KOPT-K1 (cell line): ENCODE measurements around the gene AFG1L.

Experiments
- H3K27ac ChIP-seq: fragments of 200-600 bp; sonication (generic); 2 replicates; pipeline ENCODE4 v1.5.1; 2016; ENCODE audit warnings: antibody characterized with exemption, mild to moderate bottlenecking, low read depth, low read length; ENCODE audit not compliant: poor library complexity, severe bottlenecking
- H3K36me3 ChIP-seq: fragments of 200-600 bp; sonication (generic); 2 replicates; pipeline ENCODE4 v1.5.1; 2017; ENCODE audit warnings: antibody characterized with exemption, mild to moderate bottlenecking, low read length, moderate library complexity; ENCODE audit not compliant: insufficient read depth
- H3K9me3 ChIP-seq: fragments of 200-600 bp; sonication (generic); 2 replicates; pipeline ENCODE4 v1.5.1; 2017; ENCODE audit warnings: antibody characterized with exemption, low read length, mild to moderate bottlenecking; ENCODE audit not compliant: insufficient read depth, poor library complexity, severe bottlenecking

Gene AFG1L

GRCh38 chr6:108464418-108465097 is 169.7 kb downstream of the AFG1L start:
- Histone ChIP-seq H3K9me3 (no peaks in the 10 kb centered on the region), H3K36me3 (no peaks in the 10 kb centered on the region), H3K27ac (no peak overlapping the region)

- no peaks in the 10 kb centered on the region for H3K36me3 ChIP-seq
- H3K9me3 ChIP-seq, result no peaks in the 10 kb centered on the region
- no peak overlapping the region for H3K27ac ChIP-seq
These were observed 170.2 kb downstream of the AFG1L start for GRCh38 chr6:108465098-108465495.

- Histone ChIP-seq H3K9me3 (no peaks in the 10 kb centered on the region), H3K36me3 (no peaks in the 10 kb centered on the region), H3K27ac (no peak overlapping the region)
These were observed 173.5 kb downstream of the AFG1L start for GRCh38 chr6:108468346-108468745.

- Histone ChIP-seq H3K36me3 (no peaks in the 10 kb centered on the region), H3K27ac (no peak overlapping the region), H3K9me3 (no peaks in the 10 kb centered on the region)
These were observed 174.5 kb downstream of the AFG1L start for GRCh38 chr6:108469316-108469715.

- Histone ChIP-seq H3K9me3 (no peaks in the 10 kb centered on the region), H3K36me3 (no peaks in the 10 kb centered on the region)
These were observed 178.3 kb downstream of the AFG1L start for GRCh38 chr6:108473197-108473596.

GRCh38 chr6:108476376-108476775 is 181.5 kb downstream of the AFG1L start:
- Histone ChIP-seq H3K36me3 (no peaks in the 10 kb centered on the region), H3K27ac (no peak overlapping the region), H3K9me3 (peaks cover 6% of the 10 kb centered on the region)

More at GRCh38 chr6:108473197-108473596, 178.3 kb downstream of the AFG1L start:
- no peak overlapping the region for H3K27ac ChIP-seq

GRCh38 chr6:108476847-108477430 is 182.1 kb downstream of the AFG1L start:
- H3K36me3 ChIP-seq, result no peaks in the 10 kb centered on the region
- no peak overlapping the region for H3K27ac ChIP-seq
- H3K9me3 ChIP-seq, result peaks cover 11% of the 10 kb centered on the region

- H3K9me3 ChIP-seq, result peaks cover 16% of the 10 kb centered on the region
- no peak overlapping the region for H3K27ac ChIP-seq
- H3K36me3 ChIP-seq, result no peaks in the 10 kb centered on the region
These were observed 187.7 kb downstream of the AFG1L start for GRCh38 chr6:108482559-108482958.

- H3K27ac ChIP-seq, result no peak overlapping the region
- no peaks in the 10 kb centered on the region for H3K36me3 ChIP-seq
- peaks cover 16% of the 10 kb centered on the region for H3K9me3 ChIP-seq
These were observed 189.2 kb downstream of the AFG1L start for GRCh38 chr6:108484016-108484415.

- no peaks in the 10 kb centered on the region for H3K36me3 ChIP-seq
- no peak overlapping the region for H3K27ac ChIP-seq
- no peaks in the 10 kb centered on the region for H3K9me3 ChIP-seq
These were observed 194.8 kb downstream of the AFG1L start for GRCh38 chr6:108489699-108490098.

- Histone ChIP-seq H3K36me3 (no peaks in the 10 kb centered on the region), H3K9me3 (no peaks in the 10 kb centered on the region)
These were observed 197.4 kb downstream of the AFG1L start for GRCh38 chr6:108492131-108492766.

GRCh38 chr6:108494434-108494833 is 199.6 kb downstream of the AFG1L start:
- Histone ChIP-seq H3K9me3 (no peaks in the 10 kb centered on the region), H3K36me3 (no peaks in the 10 kb centered on the region), H3K27ac (no peak overlapping the region)

More at GRCh38 chr6:108492131-108492766, 197.4 kb downstream of the AFG1L start:
- no peak overlapping the region for H3K27ac ChIP-seq

- Histone ChIP-seq H3K9me3 (no peaks in the 10 kb centered on the region), H3K27ac (no peak overlapping the region), H3K36me3 (no peaks in the 10 kb centered on the region)
These were observed 203.0 kb downstream of the AFG1L start for GRCh38 chr6:108497883-108498282.

GRCh38 chr6:108501559-108501958 is 206.7 kb downstream of the AFG1L start:
- no peak overlapping the region for H3K27ac ChIP-seq
- no peaks in the 10 kb centered on the region for H3K36me3 ChIP-seq
- no peaks in the 10 kb centered on the region for H3K9me3 ChIP-seq

- Histone ChIP-seq H3K36me3 (no peaks in the 10 kb centered on the region), H3K27ac (no peak overlapping the region), H3K9me3 (no peaks in the 10 kb centered on the region)
These were observed 208.0 kb downstream of the AFG1L start for GRCh38 chr6:108502832-108503231.

GRCh38 chr6:108507316-108507715 is 212.5 kb downstream of the AFG1L start:
- Histone ChIP-seq H3K27ac (no peak overlapping the region), H3K36me3 (no peaks in the 10 kb centered on the region), H3K9me3 (no peaks in the 10 kb centered on the region)
